ENCODE measurements around the gene TSHZ1.

GRCh38 chr18:75273817-75274216, 63.2 kb downstream of the TSHZ1 start:
- TF ChIP-seq EZH2 (IDR thresholded peaks at IDR 0.05; ENCODE audit: insufficient read depth, poor library complexity, severe bottlenecking) (no peak), EZH2phosphoT487 (IDR thresholded peaks at IDR 0.05; ENCODE audit: insufficient read depth, low read depth) (no peak)
